K562 (cell line): Measurements from ENCODE around the gene TIGD7. TPM values are rescaled to one million over a fixed set of nuclear protein-coding genes. Genes with fewer than 3 reads are reported as not detected.

Source experiments
- BCLAF1 ChIP-seq, 2 experiments: fragments of 450-650 bp in 1 of 2; IDR thresholded peaks; 2 replicates each; pipeline ENCODE4 v1.6.1; 2011 to 2017; ENCODE audit warnings: low read depth in 2 of 2, antibody characterized with exemption in 1 of 2, borderline replicate concordance in 1 of 2, low read length in 1 of 2, mild to moderate bottlenecking in 1 of 2, mixed read lengths in 1 of 2; ENCODE audit not compliant: control insufficient read depth in 1 of 2
- CBX3 ChIP-seq, 2 experiments: IDR thresholded peaks; 1 replicate in 1 of 2; 2 replicates in 1 of 2; pipeline ENCODE4 v1.6.1; 2012; ENCODE audit warnings: inconsistent platforms in 2 of 2, low read length in 2 of 2, borderline replicate concordance in 1 of 2, control low read depth in 1 of 2
- CXXC5 ChIP-seq: fragments of 250-450 bp; sonication (Bioruptor Pico); IDR thresholded peaks from 2 replicates; pipeline ENCODE4 v1.8.0; 2022; ENCODE audit warnings: inconsistent platforms, mild to moderate bottlenecking, moderate library complexity
- HIVEP1 ChIP-seq: fragments of 250-450 bp; sonication (Bioruptor Pico); IDR thresholded peaks from 2 replicates; pipeline ENCODE4 v1.4.0; 2020; ENCODE audit warnings: mild to moderate bottlenecking
- NR0B1 ChIP-seq: fragments of 450-650 bp; IDR thresholded peaks from one replicate; pipeline ENCODE4 v1.6.1; 2018; ENCODE audit warnings: mild to moderate bottlenecking, moderate library complexity; ENCODE audit not compliant: partially characterized antibody
- PHF21A ChIP-seq: fragments of 450-650 bp; IDR thresholded peaks from 2 replicates; pipeline ENCODE4 v1.6.1; 2017; ENCODE audit warnings: low read depth, borderline replicate concordance
- RAD51 ChIP-seq: fragments of 450-650 bp; IDR thresholded peaks from 2 replicates; pipeline ENCODE4 v1.7.1; 2016; ENCODE audit warnings: low read depth, mild to moderate bottlenecking, borderline replicate concordance
- RBM15 ChIP-seq: fragments of 200-400 bp; formaldehyde crosslinking; IDR thresholded peaks from 2 replicates; pipeline ENCODE4 v1.6.1; 2018; ENCODE audit warnings: mild to moderate bottlenecking, low read length, moderate library complexity; ENCODE audit not compliant: insufficient read depth
- ZFX ChIP-seq: sonication (generic); formaldehyde crosslinking; IDR thresholded peaks from 2 replicates; pipeline ENCODE4 v1.8.0; 2022; ENCODE audit warnings: mild to moderate bottlenecking, missing genetic modification reagents, moderate library complexity
- ZNF121 ChIP-seq: sonication (generic); formaldehyde crosslinking; conservative IDR thresholded peaks from 2 replicates; pipeline ENCODE4 v1.8.0; 2022; ENCODE audit warnings: missing genetic modification reagents
- ZNF217 ChIP-seq: sonication (generic); formaldehyde crosslinking; IDR thresholded peaks from 2 replicates; pipeline ENCODE4 v1.8.0; 2022; ENCODE audit warnings: mild to moderate bottlenecking, missing genetic modification reagents
- ZNF592 ChIP-seq: fragments of 450-650 bp; IDR thresholded peaks from 2 replicates; pipeline ENCODE4 v1.6.1; 2017; ENCODE audit warnings: antibody characterized with exemption, mild to moderate bottlenecking
- polyA plus RNA-seq, 8 experiments: library from polyadenylated mRNA; depleted of rRNA in 4 of 8; stranded (reverse) in 5 of 8; unstranded in 3 of 8; fragments of >200 nt; fragmentation: Nextera tagmentation in 2 of 8; fragmentation: Illumina TruSeq in 1 of 8; extraction: Ambion mirVana in 2 of 8; extraction: Trizol in 1 of 8; gene quantifications; 2 replicates each; pipeline versions ENCODE4 v1.2.1 to v1.2.3, GENCODE V29; 2011 to 2014; ENCODE audit warnings: inconsistent platforms in 1 of 8, missing spikeins in 1 of 8
- total RNA-seq, 7 experiments: library from RNA; depleted of rRNA in 6 of 7; stranded (reverse); fragments of >200 nt in 6 of 7; fragmentation: Illumina TruSeq in 2 of 7; extraction: Trizol in 2 of 7; gene quantifications; 2 replicates each; pipeline versions ENCODE4 v1.2.1 to v1.2.3, GENCODE V29; 2011 to 2021; ENCODE audit warnings: low replicate concordance in 1 of 7
- TF ChIP-seq, protein P1 (sequence below): fragments of 250-450 bp; sonication (Bioruptor Pico); IDR thresholded peaks from 2 replicates; pipeline ENCODE4 v1.9.0; 2021; ENCODE audit warnings: mild to moderate bottlenecking, inconsistent platforms
- TF ChIP-seq, protein P2 (sequence below): fragments of 250-450 bp; sonication (Bioruptor Pico); IDR thresholded peaks from 2 replicates; pipeline ENCODE4 v1.8.0; 2021; ENCODE audit warnings: moderate library complexity, mild to moderate bottlenecking, inconsistent platforms

The TIGD7 gene
- total and polyA plus RNA-seq, 9 of the 15 experiments (the other 6 are each of a cell fraction or from before 2014, with no cell fraction given), result 0.84 to 10.7 (median 6.7) TPM

GRCh38 chr16:3264137-3265036 is 40.8 kb downstream of the TIGD7 start (continued):
- TF ChIP-seq PHF21A (0 out of 2 replicates have a peak, but pooled peaks have one; percentile 51), RAD51 (0 out of 2 replicates have a peak, but pooled peaks have one; percentile 42), CXXC5 (CRISPR knock-in tag) (peak; percentile 86), ZNF121 (CRISPR knock-in tag) (0 out of 2 replicates have a peak, but pooled peaks have one; percentile 25), HIVEP1 (no peak), NR0B1 (no peak), CBX3 (IDR thresholded peaks at IDR 0.05; ENCODE audit: borderline replicate concordance in 1 of 2, low read length in 2 of 2) (peak in 1 of 2 experiments; percentile 90; a peak in 2 of 3 replicates), BCLAF1 (IDR thresholded peaks at IDR 0.05; ENCODE audit: borderline replicate concordance in 1 of 2, control insufficient read depth in 1 of 2, low read depth in 2 of 2, low read length in 1 of 2) (0 out of 4 replicates have a peak, but pooled peaks of 1 of the 2 experiments have one; percentile 20), RBM15 (no peak), ZFX (CRISPR knock-in tag) (peak; percentile 73), ZNF217 (CRISPR knock-in tag) (0 out of 2 replicates have a peak, but pooled peaks have one; percentile 90), ZNF592 (peak; percentile 94)
- TF ChIP-seq, protein P1, sequence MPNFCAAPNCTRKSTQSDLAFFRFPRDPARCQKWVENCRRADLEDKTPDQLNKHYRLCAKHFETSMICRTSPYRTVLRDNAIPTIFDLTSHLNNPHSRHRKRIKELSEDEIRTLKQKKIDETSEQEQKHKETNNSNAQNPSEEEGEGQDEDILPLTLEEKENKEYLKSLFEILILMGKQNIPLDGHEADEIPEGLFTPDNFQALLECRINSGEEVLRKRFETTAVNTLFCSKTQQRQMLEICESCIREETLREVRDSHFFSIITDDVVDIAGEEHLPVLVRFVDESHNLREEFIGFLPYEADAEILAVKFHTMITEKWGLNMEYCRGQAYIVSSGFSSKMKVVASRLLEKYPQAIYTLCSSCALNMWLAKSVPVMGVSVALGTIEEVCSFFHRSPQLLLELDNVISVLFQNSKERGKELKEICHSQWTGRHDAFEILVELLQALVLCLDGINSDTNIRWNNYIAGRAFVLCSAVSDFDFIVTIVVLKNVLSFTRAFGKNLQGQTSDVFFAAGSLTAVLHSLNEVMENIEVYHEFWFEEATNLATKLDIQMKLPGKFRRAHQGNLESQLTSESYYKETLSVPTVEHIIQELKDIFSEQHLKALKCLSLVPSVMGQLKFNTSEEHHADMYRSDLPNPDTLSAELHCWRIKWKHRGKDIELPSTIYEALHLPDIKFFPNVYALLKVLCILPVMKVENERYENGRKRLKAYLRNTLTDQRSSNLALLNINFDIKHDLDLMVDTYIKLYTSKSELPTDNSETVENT (CRISPR knock-in tag), result no peak
- TF ChIP-seq, protein P2, sequence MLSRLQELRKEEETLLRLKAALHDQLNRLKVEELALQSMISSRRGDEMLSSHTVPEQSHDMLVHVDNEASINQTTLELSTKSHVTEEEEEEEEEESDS (CRISPR knock-in tag), result no peak
